ENCODE measurements around the gene ABLIM1.

Gene ABLIM1

DNA sequence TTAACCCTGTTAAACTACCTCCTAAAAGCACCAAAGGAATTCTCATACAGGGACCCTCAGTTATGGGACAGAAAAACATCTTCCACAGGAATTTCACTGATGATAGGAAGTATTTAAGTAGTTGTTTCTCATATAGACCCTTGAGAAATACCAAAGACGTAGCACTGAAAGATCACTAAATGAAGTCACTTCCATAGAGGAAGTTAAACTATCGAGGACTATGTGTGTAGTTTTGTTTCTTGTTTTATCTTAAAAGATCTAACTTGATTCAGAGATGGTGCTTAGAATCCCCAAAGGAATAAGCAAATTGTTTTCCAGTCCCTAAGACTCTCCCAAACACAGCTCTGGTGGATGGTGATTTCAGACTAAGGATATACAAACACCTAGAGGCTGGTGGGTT lies 159.0 kb downstream of the ABLIM1 start:
- CTCF ChIA-PET, result no interaction called here
- no peak for DNase-seq (ENCODE audit: extremely low spot score)
- POLR2A ChIA-PET, result no interaction called here
- TF ChIP-seq PKNOX1 (IDR thresholded peaks at IDR 0.05) (no peak), L3MBTL2 (conservative IDR thresholded peaks at IDR 0.05) (no peak), ELF4 (IDR thresholded peaks at IDR 0.05) (no peak), BHLHE40 (IDR thresholded peaks at IDR 0.05; ENCODE audit: borderline replicate concordance) (no peak)

DNA sequence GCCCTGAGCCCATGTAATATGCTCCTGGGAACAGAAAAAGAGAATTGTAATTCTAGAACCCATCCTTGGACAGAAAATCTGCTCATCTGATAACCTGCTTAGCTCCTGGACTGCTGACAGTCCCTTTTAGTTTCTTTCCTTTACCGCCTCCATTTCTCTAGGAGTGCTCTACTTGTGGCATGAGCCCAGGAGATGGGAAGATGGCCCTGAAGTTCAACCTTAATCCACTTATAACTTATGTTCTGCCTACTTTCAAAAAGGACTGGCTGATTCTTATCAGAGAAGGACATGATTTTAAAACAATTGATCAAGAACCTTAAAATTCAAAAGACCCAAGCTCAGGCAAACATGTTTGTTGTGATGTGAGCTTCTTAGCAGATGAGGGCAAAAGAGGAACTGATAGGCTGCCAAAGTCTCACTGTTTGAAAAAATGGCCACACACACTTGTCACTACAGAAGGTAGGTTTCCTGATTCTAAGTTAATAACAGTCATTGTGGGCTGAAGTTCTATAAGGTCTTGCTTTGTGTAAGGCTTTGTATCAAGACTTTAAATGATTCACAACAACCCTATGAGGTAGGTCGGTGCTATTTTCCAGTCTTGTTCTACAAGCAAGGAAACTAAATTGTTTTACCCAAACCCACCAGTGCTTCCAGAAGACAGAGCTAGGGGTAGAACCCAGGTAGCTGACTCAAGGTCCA lies 159.5 kb downstream of the ABLIM1 start:
- no peak for TF ChIP-seq CTBP1 (IDR thresholded peaks at IDR 0.05; ENCODE audit: borderline replicate concordance)
- no peak for TF ChIP-seq BHLHE40 (IDR thresholded peaks at IDR 0.05; ENCODE audit: borderline replicate concordance)
- TF ChIP-seq SUZ12 (IDR thresholded peaks at IDR 0.05), result no peak
- no peak for TF ChIP-seq ELF4 (IDR thresholded peaks at IDR 0.05)
- CTCF ChIA-PET, result no interaction called here
- DNase-seq (ENCODE audit: extremely low spot score), result no peak
- POLR2A ChIA-PET, result no interaction called here

DNA sequence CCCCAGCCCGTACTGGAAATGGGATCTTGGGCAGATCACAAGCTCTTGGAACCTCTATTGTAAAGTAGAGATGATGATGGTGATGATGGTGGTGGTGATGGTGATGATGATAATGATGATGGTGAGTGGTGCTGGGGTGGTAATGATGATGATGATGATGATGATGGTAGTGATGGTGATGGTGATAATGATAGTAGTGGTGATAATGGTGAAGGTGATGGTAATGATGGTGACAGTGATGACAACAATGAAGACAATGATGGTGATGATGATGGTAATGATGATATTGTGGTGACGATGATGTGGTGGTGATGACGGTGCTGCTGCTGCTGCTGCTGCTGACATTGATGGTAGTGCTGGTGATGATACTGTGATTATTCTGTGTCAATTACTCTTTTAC lies 162.8 kb downstream of the ABLIM1 start:
- ChIA-PET CTCF (no interaction called here), POLR2A (no interaction called here)
- DNase-seq (ENCODE audit: extremely low spot score), result no peak
- TF ChIP-seq HDGF (IDR thresholded peaks at IDR 0.05; ENCODE audit: borderline replicate concordance) (no peak), CTBP1 (IDR thresholded peaks at IDR 0.05; ENCODE audit: borderline replicate concordance) (no peak), NFRKB (IDR thresholded peaks at IDR 0.05) (no peak), SUZ12 (IDR thresholded peaks at IDR 0.05) (no peak), SP1 (IDR thresholded peaks at IDR 0.05) (no peak), ELF4 (IDR thresholded peaks at IDR 0.05) (no peak), TARDBP (IDR thresholded peaks at IDR 0.05) (no peak), PKNOX1 (IDR thresholded peaks at IDR 0.05) (no peak), FOXM1 (IDR thresholded peaks at IDR 0.05; ENCODE audit: borderline replicate concordance) (no peak)

DNA sequence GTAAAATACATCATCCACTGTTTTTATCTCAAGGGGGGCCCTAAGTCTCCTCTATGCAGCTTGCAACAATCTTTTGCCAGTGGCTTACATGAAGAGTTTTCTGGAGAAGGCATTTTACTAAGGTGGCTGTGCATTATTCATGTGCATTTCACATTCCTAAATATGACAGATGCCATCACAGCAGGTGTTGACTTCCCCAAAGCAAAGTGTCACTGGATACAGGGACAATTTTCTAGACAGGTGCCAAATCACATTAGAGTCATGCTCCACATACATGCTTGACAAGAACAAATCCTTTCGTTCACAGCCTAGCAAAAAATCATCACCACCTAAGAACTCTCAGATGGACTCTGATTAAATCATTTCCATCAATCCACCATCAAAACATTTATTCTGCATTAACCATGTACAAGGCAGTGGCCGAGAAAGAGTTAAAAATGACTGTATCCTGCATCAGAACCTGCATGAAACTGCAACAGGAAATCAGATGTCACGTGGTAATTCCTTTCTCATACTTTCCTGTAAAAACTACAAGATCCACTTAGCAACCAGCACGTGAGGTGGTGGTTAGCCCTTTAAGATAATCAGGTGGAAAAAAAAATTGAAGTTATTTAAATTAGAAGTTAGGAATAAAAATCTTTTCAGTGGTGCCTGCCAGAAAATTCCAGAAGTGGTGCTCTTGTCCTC lies 165.6 kb downstream of the ABLIM1 start:
- ChIA-PET POLR2A (no interaction called here), CTCF (no interaction called here)
- no peak for TF ChIP-seq FOXM1 (IDR thresholded peaks at IDR 0.05; ENCODE audit: borderline replicate concordance)
- TF ChIP-seq LEF1 (IDR thresholded peaks at IDR 0.05; ENCODE audit: borderline replicate concordance), result no peak
- TF ChIP-seq SUZ12 (IDR thresholded peaks at IDR 0.05), result no peak
- TF ChIP-seq ARNT (IDR thresholded peaks at IDR 0.05), result no peak
- TF ChIP-seq SP1 (IDR thresholded peaks at IDR 0.05), result no peak
- TF ChIP-seq BHLHE40 (IDR thresholded peaks at IDR 0.05; ENCODE audit: borderline replicate concordance), result no peak
- no peak for TF ChIP-seq FOXK2 (IDR thresholded peaks at IDR 0.05)
- no peak for TF ChIP-seq PKNOX1 (IDR thresholded peaks at IDR 0.05)
- no peak for TF ChIP-seq HDGF (IDR thresholded peaks at IDR 0.05; ENCODE audit: borderline replicate concordance)
- TF ChIP-seq ZNF384 (IDR thresholded peaks at IDR 0.05), result no peak
- TF ChIP-seq L3MBTL2 (conservative IDR thresholded peaks at IDR 0.05), result no peak
- no peak for TF ChIP-seq TARDBP (IDR thresholded peaks at IDR 0.05)
- no peak for TF ChIP-seq CTBP1 (IDR thresholded peaks at IDR 0.05; ENCODE audit: borderline replicate concordance)
- no peak for TF ChIP-seq ELF4 (IDR thresholded peaks at IDR 0.05)
- no peak for DNase-seq (ENCODE audit: extremely low spot score)

DNA sequence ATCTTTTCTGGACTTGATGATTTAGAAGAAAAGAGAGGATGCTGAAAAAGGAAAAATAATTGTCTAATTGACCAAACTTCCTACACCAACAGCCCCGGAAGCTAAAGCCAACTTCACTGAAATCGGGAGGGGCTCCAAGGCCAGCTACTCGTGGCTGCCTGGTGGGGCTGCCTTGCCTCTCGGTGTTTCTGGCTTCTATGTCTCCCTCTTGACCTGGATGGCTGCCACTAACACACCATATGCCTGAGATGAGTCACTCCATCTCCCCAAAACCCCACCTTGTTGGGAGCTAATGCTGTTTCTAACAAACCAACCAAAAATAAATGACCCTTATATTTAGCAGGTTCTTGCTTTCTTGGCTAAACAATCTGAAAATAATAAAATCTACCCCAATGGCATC lies 166.1 kb downstream of the ABLIM1 start:
- no peak for DNase-seq (ENCODE audit: extremely low spot score)
- TF ChIP-seq BHLHE40 (IDR thresholded peaks at IDR 0.05; ENCODE audit: borderline replicate concordance) (no peak), SP1 (IDR thresholded peaks at IDR 0.05) (no peak), FOXK2 (IDR thresholded peaks at IDR 0.05) (no peak), LEF1 (IDR thresholded peaks at IDR 0.05; ENCODE audit: borderline replicate concordance) (no peak), NFRKB (IDR thresholded peaks at IDR 0.05) (no peak), ARNT (IDR thresholded peaks at IDR 0.05) (no peak), PKNOX1 (IDR thresholded peaks at IDR 0.05) (no peak), TARDBP (IDR thresholded peaks at IDR 0.05) (no peak), ELF4 (IDR thresholded peaks at IDR 0.05) (no peak), SUZ12 (IDR thresholded peaks at IDR 0.05) (no peak), FOXA1 (IDR thresholded peaks at IDR 0.05) (no peak), ZNF384 (IDR thresholded peaks at IDR 0.05) (no peak), CTBP1 (IDR thresholded peaks at IDR 0.05; ENCODE audit: borderline replicate concordance) (no peak), HDGF (IDR thresholded peaks at IDR 0.05; ENCODE audit: borderline replicate concordance) (no peak), FOXM1 (IDR thresholded peaks at IDR 0.05; ENCODE audit: borderline replicate concordance) (no peak), L3MBTL2 (conservative IDR thresholded peaks at IDR 0.05) (no peak)
- POLR2A ChIA-PET, result no interaction called here
- CTCF ChIA-PET, result no interaction called here

- ChIA-PET CTCF (no interaction called here), POLR2A (no interaction called here)
- DNase-seq (ENCODE audit: extremely low spot score), result no peak
- TF ChIP-seq TARDBP (IDR thresholded peaks at IDR 0.05) (no peak), SUZ12 (IDR thresholded peaks at IDR 0.05) (no peak), ELF4 (IDR thresholded peaks at IDR 0.05) (no peak), HDGF (IDR thresholded peaks at IDR 0.05; ENCODE audit: borderline replicate concordance) (no peak), FOXM1 (IDR thresholded peaks at IDR 0.05; ENCODE audit: borderline replicate concordance) (no peak), ARNT (IDR thresholded peaks at IDR 0.05) (no peak), FOXA1 (IDR thresholded peaks at IDR 0.05) (no peak), SP1 (IDR thresholded peaks at IDR 0.05) (no peak), BHLHE40 (IDR thresholded peaks at IDR 0.05; ENCODE audit: borderline replicate concordance) (no peak), LEF1 (IDR thresholded peaks at IDR 0.05; ENCODE audit: borderline replicate concordance) (no peak), CTBP1 (IDR thresholded peaks at IDR 0.05; ENCODE audit: borderline replicate concordance) (no peak), NFRKB (IDR thresholded peaks at IDR 0.05) (no peak), ZNF384 (IDR thresholded peaks at IDR 0.05) (no peak), FOXK2 (IDR thresholded peaks at IDR 0.05) (no peak)
These were observed 166.7 kb downstream of the ABLIM1 start for GRCh38 chr10:114491419-114491818.

All from HEK293T (cell line).